Measurements from ENCODE around the gene KIR2DL1.
"Not testable (repeated sequence)": the region's sequence is repeated elsewhere in the genome, so short reads cannot be mapped to it uniquely, and the experiment has no call there.

The KIR2DL1 gene

GRCh38 chr19:54771018-54771960 is 1.7 kb downstream of the KIR2DL1 start:
- FAIRE-seq = not testable (repeated sequence)

GRCh38 chr19:54772666-54773065 is 3.1 kb downstream of the KIR2DL1 start:
- not testable (repeated sequence) for FAIRE-seq

DNA sequence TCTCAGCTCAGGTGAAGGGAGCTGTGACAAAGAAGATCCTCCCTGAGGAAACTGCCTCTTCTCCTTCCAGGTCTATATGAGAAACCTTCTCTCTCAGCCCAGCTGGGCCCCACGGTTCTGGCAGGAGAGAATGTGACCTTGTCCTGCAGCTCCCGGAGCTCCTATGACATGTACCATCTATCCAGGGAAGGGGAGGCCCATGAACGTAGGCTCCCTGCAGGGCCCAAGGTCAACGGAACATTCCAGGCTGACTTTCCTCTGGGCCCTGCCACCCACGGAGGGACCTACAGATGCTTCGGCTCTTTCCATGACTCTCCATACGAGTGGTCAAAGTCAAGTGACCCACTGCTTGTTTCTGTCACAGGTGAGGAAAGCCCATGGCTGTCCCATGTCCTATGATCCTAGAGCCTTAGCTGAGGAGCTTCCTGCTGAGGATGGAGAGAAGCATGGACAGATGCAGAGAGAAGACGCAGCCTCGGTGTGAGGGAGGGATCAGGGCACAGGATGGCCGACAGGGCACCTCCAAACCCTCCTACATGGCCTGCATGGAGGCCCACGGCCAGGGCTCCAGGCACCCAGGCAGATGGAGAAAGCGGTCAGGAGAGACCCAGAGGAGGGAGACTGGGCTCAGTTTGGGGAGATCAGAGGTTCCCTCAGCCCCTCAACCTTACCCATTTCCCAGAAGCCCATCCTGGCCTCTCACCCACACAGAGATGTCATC is 5.7 kb downstream of the KIR2DL1 start:
- not testable (repeated sequence) for FAIRE-seq

GRCh38 chr19:54775830-54776229 is 6.2 kb downstream of the KIR2DL1 start:
- not testable (repeated sequence) for FAIRE-seq

GRCh38 chr19:54777851-54778250 is 8.3 kb downstream of the KIR2DL1 start:
- FAIRE-seq = not testable (repeated sequence)

- not testable (repeated sequence) for FAIRE-seq
These were observed 9.3 kb downstream of the KIR2DL1 start for GRCh38 chr19:54778896-54779295.

DNA sequence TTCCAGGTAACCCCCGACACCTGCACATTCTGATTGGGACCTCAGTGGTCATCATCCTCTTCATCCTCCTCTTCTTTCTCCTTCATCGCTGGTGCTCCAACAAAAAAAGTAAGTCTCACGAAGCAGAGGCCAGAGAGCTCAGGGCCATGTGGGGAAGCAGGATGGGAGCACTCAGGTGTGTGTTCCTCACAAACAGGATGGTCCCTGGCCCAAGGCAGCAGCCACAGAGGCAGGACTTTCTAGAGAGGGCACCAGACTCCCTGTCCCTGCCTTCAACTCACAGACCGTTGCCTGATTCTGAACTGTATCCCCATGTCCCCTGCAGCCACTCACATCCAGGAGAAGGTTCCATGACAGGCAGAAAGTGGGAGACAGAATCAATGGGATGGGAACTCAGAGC is 13.3 kb downstream of the KIR2DL1 start:
- not testable (repeated sequence) for FAIRE-seq

GRCh38 chr19:54786091-54786723 is 16.6 kb downstream of the KIR2DL1 start:
- not testable (repeated sequence) for FAIRE-seq

DNA sequence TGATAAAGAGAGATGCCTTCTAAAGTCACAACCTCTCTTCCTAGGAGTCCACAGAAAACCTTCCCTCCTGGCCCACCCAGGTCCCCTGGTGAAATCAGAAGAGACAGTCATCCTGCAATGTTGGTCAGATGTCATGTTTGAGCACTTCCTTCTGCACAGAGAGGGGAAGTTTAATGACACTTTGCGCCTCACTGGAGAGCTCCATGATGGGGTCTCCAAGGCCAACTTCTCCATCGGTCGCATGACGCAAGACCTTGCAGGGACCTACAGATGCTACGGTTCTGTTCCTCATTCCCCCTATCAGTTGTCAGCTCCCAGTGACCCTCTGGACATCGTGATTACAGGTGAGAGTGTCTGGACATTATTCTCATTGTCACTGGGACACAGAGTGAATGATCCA is 18.6 kb downstream of the KIR2DL1 start:
- FAIRE-seq = not testable (repeated sequence)

GRCh38 chr19:54790711-54791110 is 21.1 kb downstream of the KIR2DL1 start:
- no peak for FAIRE-seq

- no peak for FAIRE-seq
These were observed 21.9 kb downstream of the KIR2DL1 start for GRCh38 chr19:54791476-54791875.

- FAIRE-seq = no peak
These were observed 23.2 kb downstream of the KIR2DL1 start for GRCh38 chr19:54792814-54793213.

- no peak for FAIRE-seq
These were observed 26.2 kb downstream of the KIR2DL1 start for GRCh38 chr19:54795758-54796157.

GRCh38 chr19:54803410-54803809 is 33.8 kb downstream of the KIR2DL1 start, which contains the start of gene KIR2DL4:
Gene KIR2DL4, plus strand, starts transcription at chr19:54803610. Its CDS starts 42 bp downstream, at chr19:54803652.
- FAIRE-seq = no peak

DNA sequence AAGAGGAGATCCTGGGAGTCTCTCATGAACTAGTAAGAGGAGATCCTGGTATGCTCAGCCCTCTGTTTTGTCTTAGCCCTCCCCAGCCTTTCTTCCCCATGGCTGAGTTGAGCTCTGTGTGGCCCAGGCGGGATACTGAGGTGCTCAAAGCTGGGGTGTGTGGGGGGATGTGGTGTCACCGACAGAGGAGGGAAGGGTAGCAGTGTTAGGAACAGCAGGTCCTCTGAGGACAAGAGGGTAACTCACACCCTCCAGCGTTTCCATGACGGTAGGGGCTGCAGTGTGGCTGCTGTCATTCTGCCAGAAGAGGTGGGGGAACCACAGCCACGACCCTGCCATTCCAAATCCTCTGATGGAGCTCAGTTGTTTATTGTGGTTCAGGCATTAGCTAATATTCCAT is 34.5 kb downstream of the KIR2DL1 start:
- no peak for FAIRE-seq

DNA sequence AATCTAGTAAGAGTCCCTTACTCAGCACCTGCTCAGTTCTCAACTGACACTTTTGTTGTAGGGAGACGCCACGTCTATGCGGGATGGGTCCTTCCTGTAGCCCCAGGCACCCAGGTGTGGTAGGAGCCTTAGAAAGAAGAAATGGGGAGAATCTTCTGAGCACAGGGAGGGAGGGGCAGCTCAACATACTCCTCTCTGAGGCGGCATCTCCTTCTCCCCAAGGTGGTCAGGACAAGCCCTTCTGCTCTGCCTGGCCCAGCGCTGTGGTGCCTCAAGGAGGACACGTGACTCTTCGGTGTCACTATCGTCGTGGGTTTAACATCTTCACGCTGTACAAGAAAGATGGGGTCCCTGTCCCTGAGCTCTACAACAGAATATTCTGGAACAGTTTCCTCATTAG is 35.0 kb downstream of the KIR2DL1 start:
- FAIRE-seq = no peak

DNA sequence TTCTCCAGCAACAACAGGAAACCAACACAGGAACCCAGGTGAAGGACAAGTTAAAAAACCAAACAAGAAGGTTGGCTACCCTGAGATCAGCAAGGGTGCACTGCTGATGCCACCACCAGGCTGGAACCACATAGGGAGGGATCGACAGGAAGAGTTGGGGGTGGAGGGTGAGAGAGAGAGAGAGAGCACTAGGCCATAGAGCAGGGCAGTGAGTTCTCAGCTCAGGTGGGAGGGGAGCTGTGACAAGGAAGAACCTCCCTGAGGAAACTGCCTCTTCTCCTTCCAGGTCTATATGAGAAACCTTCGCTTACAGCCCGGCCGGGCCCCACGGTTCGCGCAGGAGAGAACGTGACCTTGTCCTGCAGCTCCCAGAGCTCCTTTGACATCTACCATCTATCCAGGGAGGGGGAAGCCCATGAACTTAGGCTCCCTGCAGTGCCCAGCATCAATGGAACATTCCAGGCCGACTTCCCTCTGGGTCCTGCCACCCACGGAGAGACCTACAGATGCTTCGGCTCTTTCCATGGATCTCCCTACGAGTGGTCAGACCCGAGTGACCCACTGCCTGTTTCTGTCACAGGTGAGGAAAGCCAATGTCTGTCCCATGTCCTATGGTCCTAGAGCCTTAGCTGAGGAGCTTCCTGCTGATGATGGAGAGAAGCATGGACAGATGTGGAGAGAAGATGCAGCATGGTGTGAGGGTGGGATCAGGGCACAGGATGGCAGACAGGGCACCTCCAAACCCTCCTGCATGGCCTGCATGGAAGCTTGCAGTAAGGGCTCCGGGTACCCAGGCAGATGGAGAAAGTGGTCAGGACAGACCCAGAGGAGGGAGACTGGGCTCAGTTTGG is 36.3 kb downstream of the KIR2DL1 start:
- no peak for FAIRE-seq

DNA sequence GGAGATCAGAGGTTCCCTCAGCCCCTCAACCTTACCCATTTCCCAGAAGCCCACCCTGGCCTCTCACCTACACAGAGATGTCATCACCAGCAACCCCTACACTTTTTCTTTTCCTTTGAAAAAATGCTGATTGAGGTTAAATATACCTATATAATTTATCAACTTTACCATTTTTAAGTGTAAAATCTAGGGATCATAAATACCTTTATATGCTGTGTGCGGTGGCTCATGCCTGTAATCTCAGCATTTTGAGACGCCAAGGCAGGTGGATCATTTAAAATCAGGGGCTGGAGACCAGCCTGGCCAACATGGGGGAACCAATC is 36.9 kb downstream of the KIR2DL1 start:
- no peak for FAIRE-seq

DNA sequence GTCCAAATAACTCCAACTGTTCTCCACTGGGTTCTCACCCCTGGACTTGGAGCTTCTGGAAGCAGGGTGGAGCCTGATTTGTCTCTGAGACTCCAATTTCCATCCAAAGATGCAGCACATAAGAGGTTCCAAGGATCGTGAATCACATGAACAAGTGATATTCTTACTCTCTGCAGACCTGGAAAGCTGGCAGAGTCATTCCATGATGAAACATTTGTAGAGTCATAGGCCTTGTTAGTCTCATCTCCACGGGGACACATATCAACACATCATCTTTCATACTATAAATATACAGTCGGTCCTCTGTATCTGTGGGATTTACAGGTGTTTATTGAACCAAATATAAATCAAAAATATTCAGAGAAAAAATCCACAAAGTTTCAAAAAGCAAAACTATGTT is 45.0 kb downstream of the KIR2DL1 start:
- not testable (repeated sequence) for FAIRE-seq

DNA sequence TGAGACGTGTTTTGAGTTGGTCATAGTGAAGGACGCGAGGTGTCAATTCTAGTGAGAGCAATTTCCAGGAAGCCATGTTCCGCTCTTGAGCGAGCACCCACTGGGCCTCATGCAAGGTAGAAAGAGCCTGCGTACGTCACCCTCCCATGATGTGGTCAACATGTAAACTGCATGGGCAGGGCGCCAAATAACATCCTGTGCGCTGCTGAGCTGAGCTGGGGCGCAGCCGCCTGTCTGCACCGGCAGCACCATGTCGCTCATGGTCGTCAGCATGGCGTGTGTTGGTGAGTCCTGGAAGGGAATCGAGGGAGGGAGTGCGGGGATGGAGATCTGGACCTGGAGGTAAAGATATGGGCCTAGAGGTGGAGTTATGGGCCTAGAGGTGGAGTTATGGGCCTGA is 46.7 kb downstream of the KIR2DL1 start, which contains the start of gene KIR3DL1:
TSS of gene KIR3DL1 (plus strand) at position 218 of the 400 bp plus-strand sequence.
- not testable (repeated sequence) for FAIRE-seq

DNA sequence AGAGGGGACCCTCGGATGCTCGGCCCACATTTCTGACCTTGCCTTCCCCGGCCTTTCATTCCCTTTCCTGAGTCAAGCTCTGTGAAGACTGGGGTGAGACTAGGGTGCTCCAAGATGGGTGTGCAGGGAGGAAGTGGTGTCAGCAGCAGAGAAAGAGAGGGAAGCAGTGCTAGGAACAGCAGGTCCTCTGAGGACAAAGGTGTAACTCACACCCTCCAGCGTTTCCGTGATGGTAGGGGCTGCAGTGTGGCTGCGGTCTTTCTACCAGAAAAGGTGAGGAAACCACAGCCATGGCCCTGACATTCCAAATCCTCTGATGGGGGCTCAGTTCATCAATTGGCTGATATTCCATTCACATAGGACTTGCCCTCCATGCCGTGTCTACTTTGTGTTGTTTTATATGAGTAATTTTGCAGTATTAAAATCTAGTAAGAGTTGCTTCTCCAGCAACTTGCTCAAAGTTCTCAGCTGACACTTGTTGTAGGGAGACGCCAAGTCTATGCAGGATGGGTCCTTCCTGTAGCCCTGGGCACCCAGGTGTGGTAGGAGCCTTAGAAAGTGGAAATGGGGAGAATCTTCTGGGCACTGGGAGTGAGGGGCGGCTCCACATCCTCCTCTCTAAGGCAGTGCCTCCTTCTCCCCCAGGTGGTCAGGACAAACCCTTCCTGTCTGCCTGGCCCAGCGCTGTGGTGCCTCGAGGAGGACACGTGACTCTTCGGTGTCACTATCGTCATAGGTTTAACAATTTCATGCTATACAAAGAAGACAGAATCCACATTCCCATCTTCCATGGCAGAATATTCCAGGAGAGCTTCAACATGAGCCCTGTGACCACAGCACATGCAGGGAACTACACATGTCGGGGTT is 48.3 kb downstream of the KIR2DL1 start:
- no peak for FAIRE-seq
